K562 (cell line): ENCODE data around the gene JSRP1. TPM values are rescaled to one million over a fixed set of nuclear protein-coding genes. Genes with fewer than 3 reads are reported as not detected.

Experiments used
- ATAC-seq: fragments of 200-7000 bp; cut with Tn5 transposase; 3 replicates; pipeline ENCODE4 v1.9.1; 2020; ENCODE audit warnings: moderate library complexity
- BruUV-seq: library from RNA; stranded (reverse); fragments of 400-500 nt; replicated peaks from 2 replicates; lab custom pipeline; 2021; lab: Mats Ljungman, UMichigan
- CTCF ChIA-PET: fragments of 300-600 bp; formaldehyde crosslinking; extraction: SDS; loops from one replicate; lab custom pipeline; 2021; ENCODE audit warnings: low intra/inter-chr PET ratio; lab: Yijun Ruan, JAX
- POLR2A ChIA-PET: fragments of 300-600, 350-650 bp; sonication (Branson Sonifier 250); formaldehyde crosslinking; extraction: SDS; loops from one replicate; lab custom pipeline; 2021; ENCODE audit warnings: antibody characterized with exemption, inconsistent platforms; lab: Yijun Ruan, JAX
- DNase-seq, 4 experiments: peaks; one replicate each; pipeline versions ENCODE4 v3.0.0 to v3.0.0-alpha.2; 2011 to 2018; ENCODE audit warnings: low spot score in 3 of 4, mixed read lengths in 3 of 4; ENCODE audit errors: extremely low read depth in 1 of 4
- FAIRE-seq: peaks from 2 replicates; lab custom pipeline; 2011; peaks lifted over from hg19 to GRCh38; lab: Jason Lieb, UNC
- H2AFZ ChIP-seq: 2 replicates; pipeline ENCODE4 v1.6.0; 2011; ENCODE audit warnings: low read depth, low read length, control low read depth, inconsistent platforms
- H3K27ac ChIP-seq: fragments of 200-600 bp; 3 replicates; pipeline ENCODE4 v1.8.0; 2011; ENCODE audit warnings: low read depth, mild to moderate bottlenecking, control low read depth, inconsistent platforms, low read length, moderate library complexity, mixed read lengths; ENCODE audit errors: extremely low read depth
- H3K27me3 ChIP-seq, 2 experiments: fragments of 300-600 bp in 1 of 2; 2 replicates in 1 of 2; 3 replicates in 1 of 2; pipeline versions ENCODE4 v1.6.0 to v1.8.0; 2011; ENCODE audit warnings: inconsistent platforms in 2 of 2, low read length in 2 of 2, mild to moderate bottlenecking in 1 of 2, mixed read lengths in 1 of 2, moderate library complexity in 1 of 2; ENCODE audit not compliant: control insufficient read depth in 2 of 2, insufficient read depth in 2 of 2
- H3K36me3 ChIP-seq: fragments of 300-600 bp; 3 replicates; pipeline ENCODE4 v1.8.0; 2011; ENCODE audit warnings: mild to moderate bottlenecking, low read length, inconsistent platforms; ENCODE audit not compliant: control insufficient read depth, insufficient read depth
- H3K4me1 ChIP-seq, 2 experiments: fragments of 200-600 bp in 1 of 2; replicated peaks in 1 of 2; 2 replicates in 1 of 2; 3 replicates in 1 of 2; pipeline versions ENCODE4 v1.5.1 to v1.8.0; 2011; ENCODE audit warnings: inconsistent platforms in 2 of 2, low read length in 2 of 2, mild to moderate bottlenecking in 1 of 2, mixed read lengths in 1 of 2, moderate library complexity in 1 of 2; ENCODE audit not compliant: control insufficient read depth in 2 of 2, insufficient read depth in 2 of 2
- H3K4me2 ChIP-seq: 2 replicates; pipeline ENCODE4 v1.6.1; 2011; ENCODE audit warnings: low read length, control low read depth, inconsistent platforms, mixed read lengths; ENCODE audit not compliant: insufficient read depth
- H3K4me3 ChIP-seq: fragments of 200-600 bp; sonication (generic), shearing (Covaris generic); 2 replicates; pipeline ENCODE4 v1.5.1; 2016; ENCODE audit warnings: control low read depth, inconsistent platforms
- H3K79me2 ChIP-seq: fragments of 200-600 bp; 3 replicates; pipeline ENCODE4 v1.8.0; 2011; ENCODE audit warnings: low read length, inconsistent platforms; ENCODE audit not compliant: control insufficient read depth, insufficient read depth
- H3K9ac ChIP-seq, 2 experiments: 2 replicates each; pipeline versions ENCODE4 v1.6.0 to v1.6.1; 2011; ENCODE audit warnings: low read depth in 2 of 2, low read length in 2 of 2, control low read depth in 1 of 2, inconsistent platforms in 1 of 2, mild to moderate bottlenecking in 1 of 2, mixed read lengths in 1 of 2; ENCODE audit not compliant: insufficient read depth in 1 of 2
- H3K9me1 ChIP-seq: one replicate; pipeline ENCODE4 v1.6.0; 2011; ENCODE audit warnings: inconsistent platforms, mild to moderate bottlenecking, low read length, moderate library complexity; ENCODE audit not compliant: control insufficient read depth, insufficient read depth
- H3K9me3 ChIP-seq: replicated peaks from 2 replicates; pipeline ENCODE4 v1.5.1; 2011; ENCODE audit warnings: low read depth, low read length, inconsistent platforms; ENCODE audit not compliant: control insufficient read depth, insufficient read depth
- H4K20me1 ChIP-seq: replicated peaks from 2 replicates; pipeline ENCODE4 v1.6.1; 2011; ENCODE audit warnings: low read length, inconsistent platforms, mixed read lengths; ENCODE audit not compliant: control insufficient read depth, insufficient read depth
- BRCA1 ChIP-seq, 2 experiments: fragments of 450-650 bp in 1 of 2; sonication (generic) in 1 of 2; formaldehyde crosslinking in 1 of 2; IDR thresholded peaks; 2 replicates each; pipeline versions ENCODE4 v1.5.0 to v1.6.1; 2017 to 2020; ENCODE audit warnings: mild to moderate bottlenecking in 1 of 2, missing genetic modification reagents in 1 of 2
- BRF2 ChIP-seq: IDR thresholded peaks from 3 replicates; pipeline ENCODE4 v1.6.1; 2011; ENCODE audit warnings: borderline replicate concordance, mild to moderate bottlenecking; ENCODE audit not compliant: insufficient read length, insufficient read depth
- DPF2 ChIP-seq: fragments of 450-650 bp; IDR thresholded peaks from 2 replicates; pipeline ENCODE4 v1.6.1; 2016
- FOXP1 ChIP-seq: sonication (generic); formaldehyde crosslinking; IDR thresholded peaks from 2 replicates; pipeline ENCODE4 v1.8.0; 2022; ENCODE audit warnings: mild to moderate bottlenecking, missing genetic modification reagents
- MTA1 ChIP-seq: fragments of 450-650 bp; IDR thresholded peaks from 2 replicates; pipeline ENCODE4 v1.6.1; 2017; ENCODE audit warnings: borderline replicate concordance
- NONO ChIP-seq, 2 experiments: fragments of 200-400 bp in 1 of 2; fragments of 450-650 bp in 1 of 2; formaldehyde crosslinking in 1 of 2; IDR thresholded peaks; 2 replicates each; pipeline ENCODE4 v1.6.1; 2017; ENCODE audit warnings: low read depth in 2 of 2, mild to moderate bottlenecking in 2 of 2, moderate library complexity in 2 of 2, low read length in 1 of 2
- NR1H2 ChIP-seq: sonication (generic); formaldehyde crosslinking; IDR thresholded peaks from 2 replicates; pipeline ENCODE4 v1.4.0; 2020; ENCODE audit warnings: mild to moderate bottlenecking, missing genetic modification reagents
- SMAD4 ChIP-seq: fragments of 250-450 bp; sonication (Bioruptor Pico); conservative IDR thresholded peaks from 2 replicates; pipeline ENCODE4 v1.8.0; 2021; ENCODE audit warnings: inconsistent platforms, mild to moderate bottlenecking, moderate library complexity
- ZBTB11 ChIP-seq, 3 experiments: fragments of 200-800 bp in 1 of 3; fragments of 250-450 bp in 1 of 3; fragments of 450-650 bp in 1 of 3; sonication (Bioruptor Pico) in 1 of 3; sonication (Bioruptor generic) in 1 of 3; formaldehyde crosslinking in 1 of 3; IDR thresholded peaks; 2 replicates each; pipeline versions ENCODE4 v1.6.1 to v1.8.0; 2016 to 2022; ENCODE audit warnings: mild to moderate bottlenecking in 2 of 3, missing genetic modification characterization in 2 of 3, missing compliant biosample characterization in 1 of 3, moderate library complexity in 1 of 3
- ZNF12 ChIP-seq: sonication (generic); formaldehyde crosslinking; IDR thresholded peaks from 2 replicates; pipeline ENCODE4 v1.4.0; 2020; ENCODE audit warnings: mild to moderate bottlenecking, missing genetic modification reagents
- ZSCAN32 ChIP-seq: fragments of 450-650 bp; formaldehyde crosslinking; IDR thresholded peaks from 2 replicates; pipeline ENCODE4 v1.4.0; 2020; ENCODE audit warnings: mild to moderate bottlenecking, moderate library complexity
- WGBS: fragments of 100-300 bp; shearing (Covaris generic); methylation state at CpG from one replicate; pipeline ENCODE4 v1.1.6; 2016; ENCODE audit warnings: low coverage, mixed read lengths; ENCODE audit not compliant: insufficient coverage; ENCODE audit errors: missing lambda C conversion rate; 5-methylcytosine and 5-hydroxymethylcytosine counted together
- in situ Hi-C: fragments of 300-500 bp; cut with MboI; formaldehyde crosslinking; loops from 4 replicates; pipeline ENCODE4 v1.15.0; 2018; ENCODE audit warnings: inconsistent platforms, mixed read lengths
- intact Hi-C: fragments of 100-400 bp; cut with micrococcal nuclease; formaldehyde crosslinking; loops from 2 replicates; pipeline ENCODE4 v1.14.2; 2022
- polyA plus RNA-seq, 8 experiments: library from polyadenylated mRNA; depleted of rRNA in 4 of 8; stranded (reverse) in 5 of 8; unstranded in 3 of 8; fragments of >200 nt; fragmentation: Nextera tagmentation in 2 of 8; fragmentation: Illumina TruSeq in 1 of 8; extraction: Ambion mirVana in 2 of 8; extraction: Trizol in 1 of 8; gene quantifications; 2 replicates each; pipeline versions ENCODE4 v1.2.1 to v1.2.3, GENCODE V29; 2011 to 2014; ENCODE audit warnings: inconsistent platforms in 1 of 8, missing spikeins in 1 of 8
- total RNA-seq, 7 experiments: library from RNA; depleted of rRNA in 6 of 7; stranded (reverse); fragments of >200 nt in 6 of 7; fragmentation: Illumina TruSeq in 2 of 7; extraction: Trizol in 2 of 7; gene quantifications; 2 replicates each; pipeline versions ENCODE4 v1.2.1 to v1.2.3, GENCODE V29; 2011 to 2021; ENCODE audit warnings: low replicate concordance in 1 of 7

The JSRP1 gene
- total and polyA plus RNA-seq, 9 of the 15 experiments (the other 6 are each of a cell fraction or from before 2014, with no cell fraction given): 0.08 to 1.2 (median 0.51) TPM; not detected in 4

DNA sequence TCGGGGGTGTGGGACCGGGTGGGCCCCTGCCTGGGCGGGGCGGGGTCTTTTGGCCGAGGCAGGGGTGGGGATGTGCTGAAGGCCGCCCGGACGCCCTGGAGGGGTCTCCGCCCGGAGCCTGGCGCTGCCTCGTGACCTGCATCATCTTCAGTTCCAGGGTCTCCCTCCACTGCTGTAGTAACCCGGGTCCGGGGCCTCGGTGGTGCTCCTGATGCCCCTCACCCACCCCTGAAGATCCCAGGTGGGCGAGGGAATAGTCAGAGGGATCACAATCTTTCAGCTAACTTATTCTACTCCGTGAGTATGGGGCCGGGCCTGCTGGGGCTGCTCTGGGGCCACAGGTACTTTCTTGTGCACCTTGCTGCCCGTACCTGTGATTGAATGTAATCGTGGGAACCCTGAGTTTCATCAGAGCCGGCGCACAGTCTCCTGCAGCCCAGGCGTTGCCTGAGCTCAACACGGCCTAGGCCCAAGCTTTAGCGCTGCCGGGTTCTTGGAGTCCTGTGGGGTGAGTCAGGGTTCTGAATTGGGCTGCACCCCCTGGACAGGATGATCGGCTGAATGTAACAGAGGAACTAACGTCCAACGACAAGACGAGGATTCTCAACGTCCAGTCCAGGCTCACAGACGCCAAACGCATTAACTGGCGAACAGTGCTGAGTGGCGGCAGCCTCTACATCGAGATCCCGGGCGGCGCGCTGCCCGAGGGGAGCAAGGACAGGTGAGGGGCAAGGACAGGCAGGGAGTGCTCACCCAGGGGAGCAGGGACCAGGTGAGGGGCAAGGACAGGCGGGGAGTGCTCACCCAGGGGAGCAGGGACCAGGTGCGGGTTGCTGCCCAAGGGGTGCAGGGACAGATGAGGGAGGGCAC lies 15.3 kb upstream of the JSRP1 start (continued):
- TF ChIP-seq NR1H2 (CRISPR knock-in tag): 0 out of 2 replicates have a peak, but pooled peaks have one; percentile 26

DNA sequence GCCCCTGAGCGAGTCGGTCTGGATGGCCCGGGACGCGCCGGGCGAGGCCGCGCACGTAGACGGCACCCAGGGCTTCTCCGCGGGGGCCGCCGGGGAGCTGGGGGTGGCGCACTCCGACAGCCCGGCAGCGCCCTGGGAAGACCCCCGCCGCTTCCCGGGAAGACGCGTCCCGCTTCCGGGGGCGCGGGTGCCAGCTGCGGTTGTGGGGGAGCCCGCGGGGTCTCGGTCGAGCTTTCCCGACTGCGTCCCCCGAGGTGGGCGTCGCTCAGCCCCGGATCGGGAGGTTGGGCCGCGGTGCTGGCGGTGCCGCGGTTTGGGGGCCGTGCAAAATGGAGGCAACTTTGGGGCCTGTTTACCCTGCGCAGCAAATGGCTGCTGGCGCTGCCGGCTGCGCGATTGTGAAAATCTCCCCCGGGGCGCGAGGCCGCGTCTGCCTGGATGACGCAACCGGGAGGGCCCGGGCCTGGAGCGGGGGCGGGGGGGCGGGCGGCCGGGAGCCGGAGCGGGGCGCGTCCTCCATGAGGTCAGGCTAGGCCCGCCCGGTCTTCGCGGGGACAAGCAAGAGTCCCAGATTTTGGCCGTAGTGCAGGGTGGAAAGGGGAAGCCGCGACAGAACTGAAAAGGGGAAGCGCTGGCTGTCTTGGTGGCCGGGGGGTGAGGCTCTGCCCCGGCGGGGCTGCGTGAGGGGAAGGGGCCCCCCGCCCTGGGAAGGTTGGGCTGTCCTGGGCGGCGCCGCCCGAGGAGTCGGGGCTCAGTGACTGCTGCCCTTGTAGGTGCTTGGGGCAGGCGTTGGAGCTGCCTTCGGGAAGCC lies 14.4 kb upstream of the JSRP1 start:
- Histone ChIP-seq H3K4me2 (peak overlapping the region; percentile 89), H3K9ac (peak overlapping the region; percentile 92 to 98), H3K27ac (peak overlapping the region; percentile 94), H3K36me3 (peaks cover 34% of the 10 kb centered on the region), H3K27me3 (no peaks in the 10 kb centered on the region), H3K79me2 (peaks cover 69% of the 10 kb centered on the region), H3K9me1 (peaks cover 5% of the 10 kb centered on the region), H2AFZ (no peak overlapping the region), H3K4me1 (peaks cover 25 to 80% of the 10 kb centered on the region in 2 experiments), H3K9me3 (no peaks in the 10 kb centered on the region), H3K4me3 (peak overlapping the region; percentile 91), H4K20me1 (peaks cover 47% of the 10 kb centered on the region)
- FAIRE-seq (no peak), ATAC-seq (peak; percentile 5), DNase-seq (peak; percentile 73 to 84 (median 79))
- in situ Hi-C loops: loop anchor here (5.0 kb wide), 1 partner anchor 33 kb away; the partner anchor contains the start of genes PLEKHJ1 and SF3A2
- ChIA-PET POLR2A (interaction anchor here (0.6 to 7.0 kb wide), 16 partner anchors 9 to 161 kb away, joined by 3 to 86 read pairs (median 4); partner anchors contain the start of genes AMH, PEAK3 and PLEKHJ1), CTCF (no interaction called here)
- intact Hi-C loops: no loop called here
- under 1% methylated on average over 61 of the region's 88 CpGs for WGBS
- no TSS peak for BruUV-seq
- peak; percentile 45 to 77; a peak in 3 of 4 replicates for TF ChIP-seq NONO (IDR thresholded peaks at IDR 0.05; ENCODE audit: low read depth in 2 of 2, low read length in 1 of 2)
- no peak for TF ChIP-seq DPF2
- no peak for TF ChIP-seq BRF2
- TF ChIP-seq FOXP1 (CRISPR knock-in tag): peak; percentile 57; the same call in 1 of the 2 replicates
- 0 out of 2 replicates have a peak, but pooled peaks have one; percentile 4 for TF ChIP-seq ZNF12 (CRISPR knock-in tag)
- 0 out of 2 replicates have a peak, but pooled peaks have one; percentile 31 for TF ChIP-seq SMAD4 (CRISPR knock-in tag)
- TF ChIP-seq MTA1: no peak
- TF ChIP-seq BRCA1 (IDR thresholded peaks at IDR 0.05): no peak
- no peak for TF ChIP-seq BRCA1 (CRISPR knock-in tag; IDR thresholded peaks at IDR 0.05)
- TF ChIP-seq ZBTB11 (CRISPR knock-in tag; IDR thresholded peaks at IDR 0.05): no peak
- 0 out of 2 replicates have a peak, but pooled peaks have one; percentile 5 for TF ChIP-seq ZSCAN32 (CRISPR knock-in tag)
